ENCODE results near the gene SPSB3. TPM values are rescaled to one million over a fixed set of nuclear protein-coding genes. Genes with fewer than 3 reads are reported as not detected.

The SPSB3 gene
- total and polyA plus RNA-seq, 9 of the 15 experiments (the other 6 are each of a cell fraction or from before 2014, with no cell fraction given): 0.39 to 37.4 (median 7.1) TPM

GRCh38 chr16:1764971-1765370 is 17.4 kb downstream of the SPSB3 start (continued):
- no peak for TF ChIP-seq PCBP2 (IDR thresholded peaks at IDR 0.05; ENCODE audit: low read depth, low read length, poor library complexity, severe bottlenecking)
- no peak for TF ChIP-seq POLR3A (IDR thresholded peaks at IDR 0.05; ENCODE audit: borderline replicate concordance, extremely low read depth, insufficient read depth, insufficient read length)
- TF ChIP-seq ZNF778 (CRISPR knock-in tag; IDR thresholded peaks at IDR 0.05): no peak
- TF ChIP-seq, protein P1, sequence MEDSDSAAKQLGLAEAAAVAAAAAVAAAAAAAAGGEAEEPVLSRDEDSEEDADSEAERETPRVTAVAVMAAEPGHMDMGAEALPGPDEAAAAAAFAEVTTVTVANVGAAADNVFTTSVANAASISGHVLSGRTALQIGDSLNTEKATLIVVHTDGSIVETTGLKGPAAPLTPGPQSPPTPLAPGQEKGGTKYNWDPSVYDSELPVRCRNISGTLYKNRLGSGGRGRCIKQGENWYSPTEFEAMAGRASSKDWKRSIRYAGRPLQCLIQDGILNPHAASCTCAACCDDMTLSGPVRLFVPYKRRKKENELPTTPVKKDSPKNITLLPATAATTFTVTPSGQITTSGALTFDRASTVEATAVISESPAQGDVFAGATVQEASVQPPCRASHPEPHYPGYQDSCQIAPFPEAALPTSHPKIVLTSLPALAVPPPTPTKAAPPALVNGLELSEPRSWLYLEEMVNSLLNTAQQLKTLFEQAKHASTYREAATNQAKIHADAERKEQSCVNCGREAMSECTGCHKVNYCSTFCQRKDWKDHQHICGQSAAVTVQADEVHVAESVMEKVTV (CRISPR knock-in tag; IDR thresholded peaks at IDR 0.05): no peak

GRCh38 chr16:1763521-1764511 is 18.6 kb downstream of the SPSB3 start:
- no peaks in the 10 kb centered on the region for H3K9me3 ChIP-seq (replicated peaks; ENCODE audit: control insufficient read depth, insufficient read depth, low read depth, low read length)
- no TSS peak for BruUV-seq (replicated peaks)
- no peaks in the 10 kb centered on the region; the same call in 2 of the 3 replicates for H3K79me2 ChIP-seq (ENCODE audit: control insufficient read depth, insufficient read depth, low read length)
- CTCF ChIA-PET (ENCODE audit: low intra/inter-chr PET ratio): no interaction called here
- POLR2A ChIA-PET: interaction anchor here (1.6 kb wide), 1 partner anchor 9 kb away, joined by 9 read pairs; the partner anchor contains the start of genes EME2 and MRPS34
- no peak overlapping the region for H3K4me3 ChIP-seq
- peak overlapping the region; percentile 34 to 79 for H3K9ac ChIP-seq (ENCODE audit: insufficient read depth in 1 of 2, low read depth in 2 of 2, low read length in 2 of 2)
- H3K27ac ChIP-seq (ENCODE audit: extremely low read depth, low read depth, low read length): peak overlapping the region; percentile 35; the same call in 1 of the 3 replicates
- H2AFZ ChIP-seq (ENCODE audit: low read depth, low read length): 0 out of 2 replicates have a peak overlapping the region, but pooled peaks have one; percentile 55
- ATAC-seq: peak; percentile 91
- FAIRE-seq: no peak
- intact Hi-C loops (cut with micrococcal nuclease) (no loop called here), in situ Hi-C loops (cut with MboI) (loop anchor here (5.0 kb wide), 1 partner anchor 52 kb away; no protein-coding TSS in a partner anchor)
- peak; percentile 69 to 98 (median 96) for DNase-seq (ENCODE audit: extremely low read depth in 1 of 4, low spot score in 3 of 4)
- WGBS (ENCODE audit: insufficient coverage, low coverage, missing lambda C conversion rate): 41% methylated on average over 40 of the region's 81 CpGs
- peaks cover 77% of the 10 kb centered on the region; the same call in 2 of the 3 replicates for H3K36me3 ChIP-seq (ENCODE audit: control insufficient read depth, insufficient read depth, low read length)
- no peaks in the 10 kb centered on the region for H3K9me1 ChIP-seq (ENCODE audit: control insufficient read depth, insufficient read depth, low read length)
- H3K27me3 ChIP-seq (ENCODE audit: control insufficient read depth in 2 of 2, insufficient read depth in 2 of 2, low read length in 2 of 2): no peaks in the 10 kb centered on the region
- H4K20me1 ChIP-seq (replicated peaks; ENCODE audit: control insufficient read depth, insufficient read depth, low read length): no peaks in the 10 kb centered on the region
- H3K4me1 ChIP-seq (replicated peaks in 1 of 2; ENCODE audit: control insufficient read depth in 2 of 2, insufficient read depth in 2 of 2, low read length in 2 of 2): peaks cover 9 to 85% of the 10 kb centered on the region in 2 experiments; a peak in 4 of 5 replicates
- no peak overlapping the region; the same call in 1 of the 2 replicates for H3K4me2 ChIP-seq (ENCODE audit: insufficient read depth, low read length)
- TF ChIP-seq STAG1 (CRISPR knock-in tag; IDR thresholded peaks at IDR 0.05; ENCODE audit: borderline replicate concordance) (peak; percentile 40; the same call in 1 of the 2 replicates), SMC3 (conservative IDR thresholded peaks at IDR 0.05; ENCODE audit: insufficient read depth, low read depth, low read length) (peak; percentile 34; the same call in 1 of the 2 replicates), ZNF165 (CRISPR knock-in tag; IDR thresholded peaks at IDR 0.05; ENCODE audit: borderline replicate concordance) (no peak), L3MBTL2 (IDR thresholded peaks at IDR 0.05) (peak; percentile 95), E4F1 (CRISPR knock-in tag; IDR thresholded peaks at IDR 0.05; ENCODE audit: borderline replicate concordance) (no peak), PURB (CRISPR knock-in tag; IDR thresholded peaks at IDR 0.05; ENCODE audit: low read depth) (no peak)
- TF ChIP-seq, protein P2, sequence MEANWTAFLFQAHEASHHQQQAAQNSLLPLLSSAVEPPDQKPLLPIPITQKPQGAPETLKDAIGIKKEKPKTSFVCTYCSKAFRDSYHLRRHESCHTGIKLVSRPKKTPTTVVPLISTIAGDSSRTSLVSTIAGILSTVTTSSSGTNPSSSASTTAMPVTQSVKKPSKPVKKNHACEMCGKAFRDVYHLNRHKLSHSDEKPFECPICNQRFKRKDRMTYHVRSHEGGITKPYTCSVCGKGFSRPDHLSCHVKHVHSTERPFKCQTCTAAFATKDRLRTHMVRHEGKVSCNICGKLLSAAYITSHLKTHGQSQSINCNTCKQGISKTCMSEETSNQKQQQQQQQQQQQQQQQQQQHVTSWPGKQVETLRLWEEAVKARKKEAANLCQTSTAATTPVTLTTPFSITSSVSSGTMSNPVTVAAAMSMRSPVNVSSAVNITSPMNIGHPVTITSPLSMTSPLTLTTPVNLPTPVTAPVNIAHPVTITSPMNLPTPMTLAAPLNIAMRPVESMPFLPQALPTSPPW (CRISPR knock-in tag; IDR thresholded peaks at IDR 0.05): peak; percentile 82

Measured in K562 (cell line).